CD4-positive, alpha-beta T cell treated with Interleukin-12 subunit alpha and Interleukin-12 subunit beta, for 1 hour (primary cell): ENCODE results near the gene GORASP2.

ENCODE experiments used
- DNase-seq: peaks from one replicate; pipeline ENCODE4 v3.0.0-alpha.2; 2020

Gene GORASP2

DNA sequence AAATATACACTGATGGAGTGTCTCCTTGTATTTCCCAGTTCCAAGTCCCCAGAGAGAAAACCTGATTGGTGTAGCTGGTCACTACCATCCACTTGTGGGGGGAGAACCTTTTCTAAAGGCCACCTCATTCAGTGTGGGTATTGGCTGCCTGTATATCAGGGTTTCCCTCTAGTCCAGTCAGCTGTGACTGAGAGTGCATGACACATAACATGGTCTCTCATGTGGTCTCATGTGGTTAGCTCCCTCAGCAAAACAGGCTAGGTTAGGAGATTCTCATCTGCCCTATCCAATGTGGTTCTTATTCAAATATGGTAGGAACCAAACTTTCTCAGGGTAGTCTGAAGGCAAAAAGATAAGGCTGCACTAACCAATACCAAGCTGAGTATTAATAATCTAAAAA lies 4.1 kb upstream of the GORASP2 start:
- no peak for DNase-seq

DNA sequence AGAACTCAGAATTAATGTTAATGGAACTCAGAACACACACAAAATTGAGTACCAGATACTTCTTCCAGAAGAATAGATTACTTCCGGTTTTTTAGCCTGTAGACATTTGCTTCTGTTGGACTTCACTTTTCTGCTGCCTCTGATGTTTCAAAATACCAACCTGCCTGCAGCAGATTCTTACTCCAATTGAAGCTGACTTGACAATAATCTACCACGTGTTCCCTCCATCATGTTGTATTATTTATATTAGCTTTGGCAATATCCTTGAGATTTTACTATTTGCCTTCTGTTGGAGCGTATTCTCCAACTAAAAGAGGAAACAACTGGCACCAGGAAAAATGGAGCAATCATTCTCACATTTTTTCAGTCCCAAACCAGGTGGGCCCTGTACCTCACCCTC lies 3.1 kb upstream of the GORASP2 start:
- no peak for DNase-seq

DNA sequence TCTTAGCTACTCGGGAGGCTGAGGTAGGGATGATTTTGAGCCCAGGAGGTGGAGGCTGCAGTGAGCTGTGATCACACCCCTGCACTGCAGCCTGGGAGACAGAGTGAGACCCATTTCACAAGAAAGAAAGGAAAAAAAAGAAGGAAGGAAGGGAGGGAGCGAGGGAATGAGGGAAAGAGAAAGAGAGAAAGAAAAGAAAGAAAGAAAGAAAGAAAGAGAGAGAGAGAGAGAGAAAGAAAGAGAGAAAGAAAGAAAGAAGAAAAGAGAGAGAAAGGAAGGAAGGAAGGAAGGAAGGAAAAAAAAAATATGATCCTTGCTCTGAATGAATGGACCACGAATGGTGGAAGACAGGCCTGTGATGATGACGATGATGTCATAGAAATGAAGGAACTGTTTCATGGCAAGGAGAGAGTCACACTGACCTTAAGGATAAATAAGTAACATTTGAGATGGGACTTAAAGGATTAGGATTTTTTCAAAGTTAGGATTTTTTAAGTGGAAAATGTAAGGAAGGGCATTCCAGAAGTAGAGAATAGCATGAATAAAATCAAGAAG lies 2.2 kb upstream of the GORASP2 start:
- no peak for DNase-seq

DNA sequence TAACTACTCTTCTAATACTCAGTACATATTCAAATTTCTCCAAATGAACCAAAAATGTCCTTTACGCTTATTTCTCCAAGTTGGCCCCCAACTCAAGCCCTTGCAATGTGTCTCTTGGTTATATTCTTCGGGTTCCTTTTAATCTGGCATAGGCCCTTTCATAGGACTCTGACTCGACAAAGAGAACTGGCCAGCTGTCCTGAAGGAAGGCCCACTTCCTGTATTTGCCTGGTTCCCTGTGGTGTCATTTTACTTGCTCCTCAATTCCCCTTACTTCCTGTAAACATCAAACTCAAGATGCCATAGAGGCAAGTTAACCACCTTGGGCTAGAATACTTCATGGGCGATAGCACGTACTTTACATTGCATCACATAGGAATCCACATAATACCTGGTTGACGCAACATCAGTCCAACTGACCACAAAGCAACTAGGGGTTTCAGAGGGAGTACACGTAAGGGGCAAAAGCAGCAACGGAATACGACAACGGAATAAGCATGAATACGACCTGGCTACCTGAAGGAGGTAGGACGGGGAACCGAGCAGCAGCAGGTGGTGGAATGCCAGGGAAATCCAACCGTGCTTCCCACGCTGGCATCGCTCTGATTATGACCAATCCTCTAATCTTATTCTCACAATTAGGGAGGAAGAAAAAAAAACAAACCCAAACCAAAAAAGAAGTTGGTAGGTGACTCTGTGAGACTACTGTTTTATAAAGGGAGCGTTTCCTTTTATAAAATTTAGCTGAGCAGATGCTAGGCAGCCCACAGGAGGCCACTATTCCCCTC lies 823 bp upstream of the GORASP2 start:
- no peak for DNase-seq

DNA sequence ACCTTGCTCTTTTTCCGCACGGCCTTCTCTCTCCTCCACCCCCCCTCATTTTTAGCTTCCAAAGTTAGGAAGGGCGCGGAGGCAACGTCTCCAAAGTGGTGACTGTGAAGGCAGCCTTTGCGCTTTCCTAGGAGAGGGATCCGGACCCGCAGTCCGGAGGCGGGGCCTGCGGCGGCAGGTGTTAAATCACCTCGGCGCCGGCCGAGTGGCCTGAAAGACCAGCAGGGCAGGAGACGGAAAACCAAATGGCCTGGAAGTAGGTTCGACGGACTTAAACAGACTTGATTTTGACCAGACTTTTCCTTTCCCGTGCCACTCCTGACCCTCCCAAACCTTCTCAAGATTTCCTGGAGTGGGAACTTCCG lies 615 bp downstream of the GORASP2 start:
- peak; percentile 44 for DNase-seq

DNA sequence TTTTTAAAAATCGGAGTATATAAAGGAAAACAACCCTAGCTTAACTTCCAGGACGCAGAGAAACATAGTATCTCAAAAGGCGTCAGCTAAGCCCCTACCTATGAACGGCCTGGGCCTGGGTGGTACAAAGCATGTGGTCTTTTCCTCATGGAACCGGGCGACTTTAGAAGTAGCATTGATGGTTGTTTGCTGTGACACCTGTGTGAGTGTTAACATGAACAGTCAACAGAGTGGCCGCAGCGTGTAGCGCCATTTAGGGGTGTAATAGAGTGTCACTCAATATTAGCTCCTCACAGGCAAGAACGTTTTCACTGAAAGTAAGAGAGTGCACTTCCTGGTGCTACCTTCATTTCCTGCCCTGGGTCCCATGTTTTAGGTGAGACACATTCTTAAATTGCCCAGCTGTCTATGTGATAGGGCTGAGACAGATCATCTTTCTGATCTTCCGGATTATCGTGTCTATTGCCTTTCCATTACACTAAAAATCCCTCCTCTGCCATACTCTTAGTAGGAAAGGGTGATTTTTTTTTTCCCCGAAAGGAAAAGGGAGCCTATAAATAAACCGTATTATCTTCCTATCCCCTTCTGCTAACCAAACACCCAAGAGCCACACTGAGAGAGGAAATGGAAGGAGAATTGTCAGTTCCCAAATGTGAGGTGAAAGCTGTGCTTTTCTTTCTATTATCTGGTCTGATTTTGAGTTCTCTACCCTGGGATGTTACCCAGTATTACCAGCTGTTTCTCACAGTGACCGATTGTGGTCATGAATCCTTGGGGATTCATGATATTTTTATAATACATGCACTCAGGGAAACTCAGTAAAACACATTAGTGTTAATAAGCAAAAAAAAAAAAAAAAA lies 1.3 kb downstream of the GORASP2 start:
- peak; percentile 78 for DNase-seq

DNA sequence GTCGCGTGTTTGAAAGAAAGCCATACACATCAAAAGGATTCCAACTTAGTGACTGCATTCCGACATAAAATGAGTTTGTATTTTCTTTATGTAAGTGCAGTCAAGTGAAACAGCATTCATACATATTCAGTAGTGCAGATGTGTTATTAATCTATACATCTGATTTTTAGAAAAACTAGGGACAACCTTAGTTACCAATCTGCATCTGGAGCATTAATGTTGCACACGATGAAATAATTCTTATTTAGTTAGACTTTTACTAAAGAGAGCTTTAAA lies 1.9 kb downstream of the GORASP2 start:
- no peak for DNase-seq

DNA sequence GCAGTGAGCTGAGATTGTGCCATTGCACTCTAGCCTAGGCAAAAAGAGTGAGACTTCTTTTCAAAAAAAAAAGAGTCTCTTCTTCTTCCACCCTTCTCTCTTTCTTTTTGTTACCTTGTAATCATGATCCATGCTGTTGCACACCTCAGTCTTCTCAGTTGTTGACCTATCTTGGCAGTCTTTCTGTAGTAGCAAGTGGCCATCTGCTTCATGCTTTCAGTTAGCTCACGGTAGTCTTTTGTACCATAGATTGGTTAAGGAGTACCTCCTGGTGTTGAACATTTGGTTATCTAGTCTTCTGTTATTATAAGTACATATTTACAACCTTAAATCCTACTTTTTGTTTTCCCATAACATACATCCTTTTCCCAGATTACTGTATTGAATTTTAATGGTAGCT lies 3.1 kb downstream of the GORASP2 start:
- no peak for DNase-seq

DNA sequence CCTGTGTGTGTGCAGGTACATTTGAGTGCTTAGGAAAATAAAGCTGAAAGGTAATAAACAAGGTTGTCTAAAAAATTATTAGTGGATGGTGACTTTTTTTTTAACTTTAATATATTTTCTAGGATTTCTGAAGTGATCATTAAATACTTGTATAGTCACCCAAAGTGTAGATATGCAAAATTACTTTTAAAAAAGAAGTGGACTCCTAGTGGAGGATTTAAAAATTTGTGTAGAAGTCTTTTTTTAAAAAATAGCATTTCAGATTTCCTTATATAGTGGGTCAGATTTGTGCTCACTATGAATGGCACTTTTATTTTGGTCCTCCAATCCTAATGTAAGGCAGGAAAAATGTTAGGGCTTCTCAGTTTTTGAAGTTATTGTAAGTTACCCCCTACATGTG lies 3.9 kb downstream of the GORASP2 start:
- DNase-seq = no peak

DNA sequence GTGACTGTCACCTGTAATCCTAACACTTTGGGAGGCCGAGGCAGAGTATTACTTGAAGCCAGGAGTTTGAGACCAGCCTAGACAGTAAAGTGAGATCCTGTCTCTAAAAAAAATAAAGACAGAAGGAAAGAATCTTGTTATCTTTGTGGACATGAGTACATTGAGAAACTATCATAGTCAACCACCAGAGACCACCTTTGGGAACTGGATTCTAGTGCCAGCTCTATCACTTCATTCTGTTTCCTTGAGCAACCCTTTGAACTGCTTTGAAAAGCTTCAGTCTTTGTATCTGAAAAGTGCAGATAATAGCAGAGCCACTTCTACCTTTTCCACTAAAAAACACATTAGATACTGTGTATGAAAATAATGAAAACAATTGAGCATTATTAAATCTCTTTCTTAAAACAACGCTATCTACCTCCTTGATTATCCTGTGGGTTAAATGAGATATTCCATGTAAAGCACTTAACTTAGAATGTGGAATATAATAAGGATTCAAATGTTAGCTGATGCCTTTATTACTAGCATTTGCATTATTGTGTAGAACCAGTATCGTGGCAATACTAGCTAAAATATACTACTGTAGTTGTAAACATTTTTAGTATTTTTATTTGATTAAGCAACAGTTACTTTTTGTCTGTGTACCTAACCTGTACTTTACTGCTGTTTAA lies 8.8 kb downstream of the GORASP2 start:
- DNase-seq = no peak

DNA sequence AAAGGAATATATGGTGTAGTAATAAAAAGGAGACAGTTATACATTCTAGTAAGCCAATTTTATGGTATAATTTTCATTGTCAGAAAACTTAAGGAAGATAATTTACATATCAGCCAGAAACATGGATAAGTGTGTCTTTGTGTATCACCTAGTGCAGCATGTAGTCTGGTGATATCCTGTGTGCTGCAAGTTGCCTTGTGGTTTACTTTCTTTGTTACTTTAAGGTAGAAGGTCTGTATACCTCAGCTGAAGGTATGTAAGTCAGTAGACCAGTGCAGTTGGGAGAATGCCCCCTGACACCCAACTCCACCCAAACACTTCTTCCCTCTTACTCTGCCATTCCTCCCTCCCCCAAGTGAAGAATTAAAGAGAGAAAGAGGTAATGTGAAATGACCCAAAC lies 11.0 kb downstream of the GORASP2 start:
- no peak for DNase-seq

DNA sequence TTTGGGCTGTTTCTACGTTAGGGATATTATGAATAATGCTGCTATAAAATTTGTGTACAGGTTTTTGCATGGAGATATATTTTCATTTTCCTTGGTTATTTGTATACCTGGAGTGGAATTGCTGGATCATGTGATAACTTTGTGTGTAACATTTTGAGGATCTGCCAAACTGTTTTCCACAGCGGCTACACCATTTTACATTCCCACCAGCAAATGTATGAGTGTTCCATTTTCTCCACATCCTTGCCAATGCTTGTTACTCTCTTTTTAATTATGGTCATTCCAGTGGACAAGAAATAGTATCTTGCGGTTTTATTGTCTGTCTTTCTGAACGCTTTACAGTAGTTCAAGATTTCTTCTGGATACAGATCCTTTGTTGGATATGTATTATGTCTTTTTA lies 13.6 kb downstream of the GORASP2 start:
- DNase-seq = no peak

DNA sequence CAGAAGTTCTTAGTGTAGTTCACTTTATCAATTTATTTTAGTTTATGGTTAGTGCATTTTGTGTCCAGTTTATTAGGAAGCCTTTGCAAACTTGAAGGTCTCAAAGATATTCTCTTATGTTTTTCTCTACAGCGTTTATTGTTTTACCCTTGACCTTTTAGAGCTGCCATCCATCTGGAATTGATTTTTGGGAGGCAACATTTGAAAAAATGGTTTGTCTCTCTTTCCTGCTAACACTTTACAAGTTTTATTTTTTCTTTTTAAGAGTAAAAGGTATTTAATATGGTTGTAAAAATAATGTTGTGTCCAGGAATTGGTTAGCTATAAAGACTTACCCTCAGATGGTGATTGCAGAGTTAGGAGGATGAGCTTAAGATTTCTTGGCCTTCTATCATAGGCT lies 14.0 kb downstream of the GORASP2 start:
- DNase-seq = no peak

DNA sequence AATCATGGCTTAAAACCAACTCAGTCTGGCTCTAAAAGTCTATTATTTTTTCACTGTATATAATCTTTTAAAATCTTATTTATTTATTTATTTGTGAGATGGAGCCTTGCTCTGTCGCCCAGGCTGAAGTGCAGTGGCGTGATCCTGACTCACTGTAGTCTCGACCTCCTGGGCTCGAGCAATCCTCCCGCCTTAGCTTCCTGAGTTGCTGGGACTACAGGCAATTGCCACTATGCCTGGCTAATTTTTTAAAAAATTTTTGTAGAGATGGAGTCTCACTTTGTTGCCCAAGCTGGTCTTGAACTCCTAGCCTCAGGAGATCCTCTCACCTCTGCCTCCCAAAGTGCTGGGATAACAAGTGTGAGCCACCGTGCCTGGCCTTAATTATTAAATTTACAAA lies 14.5 kb downstream of the GORASP2 start:
- DNase-seq = no peak

DNA sequence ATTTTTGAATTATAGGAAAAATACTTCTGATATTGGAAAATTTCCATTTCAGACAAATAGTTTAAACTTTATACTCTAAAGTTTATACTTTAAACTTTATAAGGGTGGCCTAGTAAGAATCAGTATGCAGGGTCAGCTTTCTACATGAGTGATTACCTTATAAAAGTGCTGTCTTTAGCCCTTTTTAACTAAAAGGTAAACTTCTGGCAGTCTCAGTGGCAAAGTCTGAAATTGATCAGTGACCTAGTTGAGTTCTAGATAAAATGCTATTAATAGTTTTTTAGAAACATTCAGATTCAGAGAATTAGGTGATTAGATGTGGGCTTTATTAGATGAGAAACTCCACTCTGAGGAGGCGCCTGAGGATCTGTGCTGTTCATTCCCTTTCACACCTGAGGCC lies 15.5 kb downstream of the GORASP2 start:
- DNase-seq = no peak

DNA sequence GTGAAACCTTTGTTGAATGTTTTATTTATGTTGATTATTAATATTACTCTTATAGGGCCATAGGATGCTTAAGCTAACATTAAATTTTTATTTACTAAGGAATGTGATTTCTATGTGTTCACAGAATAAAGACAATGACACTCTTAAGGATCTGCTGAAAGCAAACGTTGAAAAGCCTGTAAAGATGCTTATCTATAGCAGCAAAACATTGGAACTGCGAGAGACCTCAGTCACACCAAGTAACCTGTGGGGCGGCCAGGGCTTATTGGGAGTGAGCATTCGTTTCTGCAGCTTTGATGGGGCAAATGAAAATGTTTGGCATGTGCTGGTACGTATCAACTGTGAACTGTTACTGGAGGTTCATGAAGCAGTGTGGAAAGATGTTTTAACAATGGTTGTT lies 20.4 kb downstream of the GORASP2 start:
- DNase-seq = no peak

DNA sequence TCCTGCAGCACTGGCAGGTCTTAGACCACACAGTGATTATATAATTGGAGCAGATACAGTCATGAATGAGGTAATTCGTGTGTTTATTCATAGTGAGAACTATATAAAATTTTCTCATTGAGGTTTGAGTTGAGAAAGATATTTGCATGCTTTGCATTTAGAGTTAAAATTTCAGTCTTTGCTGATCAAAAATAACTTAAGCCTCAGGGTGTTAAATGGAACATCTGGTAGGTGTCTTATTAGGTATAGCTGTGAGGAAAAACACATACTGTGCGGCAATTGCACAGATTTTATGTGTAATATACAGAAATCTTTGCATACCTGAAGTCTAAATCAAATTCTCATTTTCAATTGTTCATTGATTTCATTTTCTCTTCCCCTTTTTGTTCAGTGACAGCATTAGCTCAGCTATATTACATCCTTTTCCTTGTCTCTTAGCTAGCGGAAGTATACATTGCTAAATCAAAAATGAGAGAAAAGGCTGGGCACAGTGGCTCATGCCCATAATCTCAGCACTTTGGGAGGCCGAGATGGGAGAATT lies 21.2 kb downstream of the GORASP2 start:
- no peak for DNase-seq

DNA sequence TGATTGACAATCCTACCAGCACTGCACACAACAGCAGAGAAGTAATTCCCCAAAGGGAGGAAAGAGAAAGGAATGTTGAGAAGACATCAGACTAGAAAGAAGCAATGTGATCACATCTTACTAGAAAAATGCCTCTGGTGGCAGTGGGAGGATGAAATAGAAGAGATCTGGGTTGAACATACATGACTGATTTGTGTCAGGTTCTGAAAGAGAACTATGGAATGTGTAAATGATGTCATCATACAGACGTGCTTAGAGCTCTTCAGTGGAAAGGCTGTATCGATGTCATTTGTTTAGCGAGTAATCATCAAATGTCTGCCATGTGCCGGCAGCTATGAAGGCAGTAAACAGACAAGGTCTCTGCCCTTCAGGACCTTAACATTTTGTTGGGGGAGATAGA lies 24.9 kb downstream of the GORASP2 start:
- DNase-seq = no peak

DNA sequence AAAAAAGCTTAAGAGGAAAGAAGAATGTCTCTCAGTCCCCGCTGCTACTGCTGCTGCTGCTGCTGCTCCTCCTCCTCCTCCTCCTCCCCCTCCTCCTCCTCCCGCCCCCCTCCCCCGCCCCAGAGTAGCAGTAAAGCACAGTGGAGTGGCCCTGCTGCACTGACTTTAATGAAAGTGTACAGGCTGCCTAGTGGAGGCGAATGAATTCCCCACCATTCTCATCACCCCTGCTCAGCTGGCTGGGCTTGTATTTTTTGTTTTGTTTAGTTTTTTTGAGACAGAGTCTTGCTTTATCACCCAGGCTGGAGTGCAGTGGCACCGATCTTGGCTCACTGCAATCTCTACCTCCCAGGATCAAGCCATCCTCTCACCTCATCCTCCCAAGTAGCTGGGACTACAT lies 34.3 kb downstream of the GORASP2 start:
- DNase-seq = no peak

DNA sequence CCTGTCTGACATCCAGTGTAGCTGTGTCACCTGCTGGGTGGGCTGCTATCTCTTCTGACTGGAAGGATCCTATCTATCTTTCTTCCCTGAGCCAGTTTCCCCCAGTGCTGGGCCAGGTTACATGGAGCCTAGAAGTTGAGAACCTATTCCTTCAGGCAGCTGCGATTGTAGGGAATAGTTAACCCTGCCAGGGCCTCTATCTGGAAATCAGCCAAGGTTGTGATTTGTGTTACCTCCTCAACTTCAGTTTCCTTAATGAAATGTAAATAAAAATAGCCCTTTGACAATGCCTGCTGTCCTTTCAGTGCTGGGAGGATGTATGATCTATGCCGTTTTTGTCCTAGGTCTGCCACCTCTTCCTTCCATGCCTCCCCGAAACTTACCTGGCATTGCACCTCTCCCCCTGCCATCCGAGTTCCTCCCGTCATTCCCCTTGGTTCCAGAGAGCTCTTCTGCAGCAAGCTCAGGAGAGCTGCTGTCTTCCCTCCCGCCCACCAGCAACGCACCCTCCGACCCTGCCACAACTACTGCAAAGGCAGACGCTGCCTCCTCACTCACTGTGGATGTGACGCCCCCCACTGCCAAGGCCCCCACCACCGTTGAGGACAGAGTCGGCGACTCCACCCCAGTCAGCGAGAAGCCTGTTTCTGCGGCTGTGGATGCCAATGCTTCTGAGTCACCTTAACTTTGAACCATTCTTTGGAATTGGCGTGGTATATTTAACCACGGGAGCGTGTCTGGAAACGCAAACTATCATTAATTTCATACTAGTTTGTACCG lies 36.6 kb downstream of the GORASP2 start:
- DNase-seq = no peak

DNA sequence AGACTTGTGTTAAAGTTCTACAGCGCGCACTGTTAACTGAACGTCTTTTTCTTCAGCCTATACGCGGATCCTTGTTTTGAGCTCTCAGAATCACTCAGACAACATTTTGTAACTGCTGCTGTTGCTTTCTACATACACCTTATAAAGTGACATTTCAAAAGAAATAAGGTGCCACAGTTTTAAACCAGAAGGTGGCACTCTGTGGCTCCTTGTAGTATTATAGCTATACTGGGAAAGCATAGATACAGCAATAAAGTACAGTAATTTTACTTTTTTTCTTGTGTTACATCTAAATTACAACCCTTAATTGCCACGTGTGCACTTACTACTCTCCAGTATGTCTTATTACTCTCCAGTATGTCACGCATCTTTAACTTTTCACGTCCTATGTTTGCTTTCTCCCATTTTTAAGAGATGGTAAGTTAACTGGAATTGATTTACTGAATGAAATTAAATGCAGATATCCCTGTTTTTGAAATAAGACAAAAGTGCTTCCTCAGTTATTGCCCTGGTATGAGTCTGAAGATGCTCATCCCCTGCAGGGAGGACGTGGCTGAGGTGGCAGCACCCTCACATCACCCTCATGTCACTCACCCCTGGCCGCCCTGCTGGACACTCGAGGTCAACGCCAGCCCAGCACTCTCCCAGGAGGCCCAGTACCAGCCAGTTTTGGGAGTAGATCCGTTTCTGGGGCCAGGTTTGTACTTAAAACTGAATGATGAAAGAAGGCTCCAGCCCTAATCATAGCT lies 37.8 kb downstream of the GORASP2 start:
- no peak for DNase-seq

DNA sequence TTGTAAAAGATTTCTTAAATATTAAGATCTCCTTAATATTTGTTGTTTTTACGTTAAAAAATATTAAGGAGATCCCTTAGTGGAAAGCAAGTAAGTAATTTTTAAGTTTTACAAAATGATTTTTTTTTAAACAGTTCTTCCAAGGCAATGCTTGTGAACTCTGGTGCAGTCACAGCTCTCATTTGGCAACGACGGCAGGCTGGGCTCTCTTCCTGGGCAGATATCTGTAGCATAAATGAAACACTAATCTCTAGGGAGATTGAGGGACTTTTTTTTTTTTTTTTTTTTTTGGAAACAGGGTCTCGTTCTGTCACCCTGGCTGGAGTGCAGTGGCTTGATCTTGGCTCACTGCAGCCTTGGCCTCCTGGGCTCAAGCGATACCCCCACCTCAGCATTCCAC lies 38.5 kb downstream of the GORASP2 start:
- no peak for DNase-seq
